HepG2 (cell line): ENCODE measurements around the gene TFF2. TPM values are rescaled to one million over a fixed set of nuclear protein-coding genes. Genes with fewer than 3 reads are reported as not detected.

ENCODE experiments used
- DMAP1 ChIP-seq: IDR thresholded peaks from 2 replicates; pipeline ENCODE4 v1.6.1; 2016
- DRAP1 ChIP-seq: IDR thresholded peaks from 2 replicates; pipeline ENCODE4 v1.6.1; 2016; ENCODE audit warnings: missing genetic modification reagents, missing compliant biosample characterization
- EED ChIP-seq: sonication (generic); formaldehyde crosslinking; IDR thresholded peaks from 2 replicates; pipeline ENCODE4 v1.5.0; 2020; ENCODE audit warnings: mild to moderate bottlenecking, missing genetic modification reagents
- GTF3A ChIP-seq: sonication (generic); formaldehyde crosslinking; conservative IDR thresholded peaks from 2 replicates; pipeline ENCODE4 v1.4.0; 2020; ENCODE audit warnings: mild to moderate bottlenecking, missing genetic modification reagents
- MAFF ChIP-seq: IDR thresholded peaks from 2 replicates; pipeline ENCODE4 v1.6.1; 2011; ENCODE audit warnings: low read depth, low read length, improper control_type of control experiment
- MBNL3 ChIP-seq: fragments of 250-450 bp; sonication (Bioruptor Pico); conservative IDR thresholded peaks from 2 replicates; pipeline ENCODE4 v1.8.0; 2022; ENCODE audit warnings: mild to moderate bottlenecking, inconsistent platforms
- PRPF4 ChIP-seq: fragments of 200-400 bp; formaldehyde crosslinking; IDR thresholded peaks from 2 replicates; pipeline ENCODE4 v1.6.1; 2016; ENCODE audit warnings: low read length, low read depth; ENCODE audit not compliant: poor library complexity, severe bottlenecking
- SAP130 ChIP-seq: IDR thresholded peaks from 2 replicates; pipeline ENCODE4 v1.6.1; 2016; ENCODE audit warnings: low read depth
- SP140L ChIP-seq: sonication (generic); formaldehyde crosslinking; IDR thresholded peaks from 2 replicates; pipeline ENCODE4 v1.4.0; 2020; ENCODE audit warnings: missing genetic modification reagents, borderline replicate concordance
- TCF12 ChIP-seq, 2 experiments: fragments of 450-650 bp in 1 of 2; sonication (generic) in 1 of 2; formaldehyde crosslinking in 1 of 2; IDR thresholded peaks; 2 replicates each; pipeline versions ENCODE4 v1.6.1 to v1.8.0; 2017 to 2022; ENCODE audit warnings: antibody characterized with exemption in 1 of 2, mild to moderate bottlenecking in 1 of 2, missing genetic modification reagents in 1 of 2, moderate library complexity in 1 of 2
- TRAFD1 ChIP-seq: sonication (generic); formaldehyde crosslinking; IDR thresholded peaks from 2 replicates; pipeline ENCODE4 v1.5.1; 2020; ENCODE audit warnings: missing genetic modification reagents, mild to moderate bottlenecking, borderline replicate concordance
- ZKSCAN1 ChIP-seq: fragments of 150-350 bp; IDR thresholded peaks from 2 replicates; pipeline ENCODE4 v1.6.1; 2014; ENCODE audit warnings: low read length
- ZNF230 ChIP-seq: sonication (generic); formaldehyde crosslinking; IDR thresholded peaks from 2 replicates; pipeline ENCODE4 v1.4.0; 2020; ENCODE audit warnings: mild to moderate bottlenecking, missing genetic modification reagents
- ZNF644 ChIP-seq: IDR thresholded peaks from 2 replicates; pipeline ENCODE4 v1.6.1; 2016; ENCODE audit warnings: low read depth
- ZNF652 ChIP-seq: IDR thresholded peaks from 2 replicates; pipeline ENCODE4 v1.6.1; 2016; ENCODE audit warnings: low read depth, borderline replicate concordance
- ZNF790 ChIP-seq: sonication (generic); formaldehyde crosslinking; IDR thresholded peaks from 2 replicates; pipeline ENCODE4 v1.8.0; 2022; ENCODE audit warnings: missing genetic modification reagents, mild to moderate bottlenecking, borderline replicate concordance
- ZSCAN29 ChIP-seq: sonication (generic); formaldehyde crosslinking; conservative IDR thresholded peaks from 2 replicates; pipeline ENCODE4 v1.4.0; 2020; ENCODE audit warnings: mild to moderate bottlenecking, missing genetic modification reagents
- ZSCAN9 ChIP-seq: IDR thresholded peaks from 2 replicates; pipeline ENCODE4 v1.6.1; 2016; ENCODE audit warnings: borderline replicate concordance
- polyA plus RNA-seq, 8 experiments: library from polyadenylated mRNA; depleted of rRNA in 3 of 8; stranded (reverse) in 7 of 8; unstranded in 1 of 8; fragments of >200 nt; fragmentation: Illumina TruSeq in 4 of 8; extraction: Trizol in 4 of 8; gene quantifications; 2 replicates each; pipeline versions ENCODE4 v1.2.1 to v1.2.3, GENCODE V29; 2011 to 2016; ENCODE audit warnings: low read depth in 4 of 8, missing spikeins in 1 of 8, mixed read lengths in 1 of 8; ENCODE audit not compliant: insufficient read depth in 1 of 8
- total RNA-seq, 5 experiments: library from RNA; depleted of rRNA; stranded (reverse); fragments of >200 nt; fragmentation: Illumina TruSeq; extraction: Trizol; gene quantifications; 2 replicates each; pipeline ENCODE4 v1.2.3, GENCODE V29; 2016; ENCODE audit warnings: low read depth in 1 of 5
- TF ChIP-seq, protein P1 (sequence below): sonication (generic); formaldehyde crosslinking; conservative IDR thresholded peaks from 2 replicates; pipeline ENCODE4 v1.4.0; 2020; ENCODE audit warnings: missing genetic modification reagents
- TF ChIP-seq, protein P2 (sequence below): sonication (generic); formaldehyde crosslinking; IDR thresholded peaks from 2 replicates; pipeline ENCODE4 v1.5.0; 2020; ENCODE audit warnings: missing genetic modification reagents, mild to moderate bottlenecking, borderline replicate concordance
- TF ChIP-seq, protein P3 (sequence below): sonication (generic); formaldehyde crosslinking; IDR thresholded peaks from 2 replicates; pipeline ENCODE4 v1.4.0; 2020; ENCODE audit warnings: missing genetic modification reagents

Gene TFF2
- total and polyA plus RNA-seq, 2 of the 13 experiments (the other 11 are each of a cell fraction or from before 2014, with no cell fraction given): 1.5 TPM; not detected in 1

DNA sequence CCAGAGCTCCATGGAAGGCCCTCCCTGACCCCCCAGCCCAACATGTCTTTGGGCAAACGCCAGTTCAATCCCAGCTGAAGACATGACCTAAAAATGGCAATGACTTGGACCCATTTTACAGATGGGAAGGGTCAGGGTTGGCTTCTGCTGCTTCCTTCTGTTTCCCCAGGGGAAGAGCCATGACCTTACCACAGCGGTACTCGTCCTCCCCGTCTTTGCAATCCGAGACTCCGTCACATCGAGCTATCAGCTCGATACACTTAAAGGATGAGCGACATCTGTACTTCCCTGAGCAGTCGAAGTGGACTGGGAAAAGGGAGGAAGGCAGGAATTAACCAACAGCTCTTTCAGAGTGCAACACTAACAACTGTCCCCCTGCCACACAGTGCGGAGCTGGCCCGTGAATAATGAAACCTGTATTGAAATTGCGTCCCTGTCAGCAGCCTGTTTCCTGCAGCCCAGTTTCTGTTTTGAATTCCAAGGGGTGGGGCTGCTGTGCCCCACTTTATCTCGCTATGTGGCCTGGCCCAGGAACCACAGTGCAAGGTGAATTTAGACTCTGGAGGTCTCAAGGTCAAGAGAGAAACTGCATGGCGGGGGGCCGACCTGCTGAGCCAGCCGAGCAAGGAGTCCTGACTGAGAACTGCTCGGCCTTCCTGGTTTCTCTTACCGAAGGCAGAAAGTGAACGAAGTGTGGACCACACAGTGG, 38.1 kb upstream of the TFF2 start (continued):
- TF ChIP-seq GTF3A (CRISPR knock-in tag): no peak
- TF ChIP-seq ZSCAN29 (CRISPR knock-in tag): no peak
- no peak for TF ChIP-seq SP140L (CRISPR knock-in tag)
- TF ChIP-seq ZSCAN9 (CRISPR knock-in tag): no peak
- TF ChIP-seq ZKSCAN1: no peak
- no peak for TF ChIP-seq EED (CRISPR knock-in tag)
- TF ChIP-seq ZNF644 (CRISPR knock-in tag): peak; percentile 16; the same call in 1 of the 2 replicates
- no peak for TF ChIP-seq TRAFD1 (CRISPR knock-in tag)
- TF ChIP-seq ZNF230 (CRISPR knock-in tag): no peak
- TF ChIP-seq MAFF: no peak
- TF ChIP-seq DRAP1 (CRISPR knock-in tag): no peak
- peak; percentile 33; the same call in 1 of the 2 replicates for TF ChIP-seq DMAP1 (CRISPR knock-in tag)
- TF ChIP-seq, protein P1, sequence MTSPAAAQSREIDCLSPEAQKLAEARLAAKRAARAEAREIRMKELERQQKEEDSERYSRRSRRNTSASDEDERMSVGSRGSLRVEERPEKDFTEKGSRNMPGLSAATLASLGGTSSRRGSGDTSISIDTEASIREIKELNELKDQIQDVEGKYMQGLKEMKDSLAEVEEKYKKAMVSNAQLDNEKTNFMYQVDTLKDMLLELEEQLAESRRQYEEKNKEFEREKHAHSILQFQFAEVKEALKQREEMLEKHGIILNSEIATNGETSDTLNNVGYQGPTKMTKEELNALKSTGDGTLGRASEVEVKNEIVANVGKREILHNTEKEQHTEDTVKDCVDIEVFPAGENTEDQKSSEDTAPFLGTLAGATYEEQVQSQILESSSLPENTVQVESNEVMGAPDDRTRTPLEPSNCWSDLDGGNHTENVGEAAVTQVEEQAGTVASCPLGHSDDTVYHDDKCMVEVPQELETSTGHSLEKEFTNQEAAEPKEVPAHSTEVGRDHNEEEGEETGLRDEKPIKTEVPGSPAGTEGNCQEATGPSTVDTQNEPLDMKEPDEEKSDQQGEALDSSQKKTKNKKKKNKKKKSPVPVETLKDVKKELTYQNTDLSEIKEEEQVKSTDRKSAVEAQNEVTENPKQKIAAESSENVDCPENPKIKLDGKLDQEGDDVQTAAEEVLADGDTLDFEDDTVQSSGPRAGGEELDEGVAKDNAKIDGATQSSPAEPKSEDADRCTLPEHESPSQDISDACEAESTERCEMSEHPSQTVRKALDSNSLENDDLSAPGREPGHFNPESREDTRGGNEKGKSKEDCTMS (CRISPR knock-in tag): no peak
- TF ChIP-seq, protein P2, sequence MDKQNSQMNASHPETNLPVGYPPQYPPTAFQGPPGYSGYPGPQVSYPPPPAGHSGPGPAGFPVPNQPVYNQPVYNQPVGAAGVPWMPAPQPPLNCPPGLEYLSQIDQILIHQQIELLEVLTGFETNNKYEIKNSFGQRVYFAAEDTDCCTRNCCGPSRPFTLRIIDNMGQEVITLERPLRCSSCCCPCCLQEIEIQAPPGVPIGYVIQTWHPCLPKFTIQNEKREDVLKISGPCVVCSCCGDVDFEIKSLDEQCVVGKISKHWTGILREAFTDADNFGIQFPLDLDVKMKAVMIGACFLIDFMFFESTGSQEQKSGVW (CRISPR knock-in tag): no peak
- TF ChIP-seq MBNL3: no peak
- no peak for TF ChIP-seq ZNF652 (CRISPR knock-in tag)
- no peak for TF ChIP-seq TCF12 (IDR thresholded peaks at IDR 0.05)
- TF ChIP-seq TCF12 (CRISPR knock-in tag; IDR thresholded peaks at IDR 0.05): no peak
- TF ChIP-seq ZNF790: no peak
- TF ChIP-seq SAP130 (CRISPR knock-in tag): no peak
- peak; percentile 96 for TF ChIP-seq PRPF4
- TF ChIP-seq, protein P3, sequence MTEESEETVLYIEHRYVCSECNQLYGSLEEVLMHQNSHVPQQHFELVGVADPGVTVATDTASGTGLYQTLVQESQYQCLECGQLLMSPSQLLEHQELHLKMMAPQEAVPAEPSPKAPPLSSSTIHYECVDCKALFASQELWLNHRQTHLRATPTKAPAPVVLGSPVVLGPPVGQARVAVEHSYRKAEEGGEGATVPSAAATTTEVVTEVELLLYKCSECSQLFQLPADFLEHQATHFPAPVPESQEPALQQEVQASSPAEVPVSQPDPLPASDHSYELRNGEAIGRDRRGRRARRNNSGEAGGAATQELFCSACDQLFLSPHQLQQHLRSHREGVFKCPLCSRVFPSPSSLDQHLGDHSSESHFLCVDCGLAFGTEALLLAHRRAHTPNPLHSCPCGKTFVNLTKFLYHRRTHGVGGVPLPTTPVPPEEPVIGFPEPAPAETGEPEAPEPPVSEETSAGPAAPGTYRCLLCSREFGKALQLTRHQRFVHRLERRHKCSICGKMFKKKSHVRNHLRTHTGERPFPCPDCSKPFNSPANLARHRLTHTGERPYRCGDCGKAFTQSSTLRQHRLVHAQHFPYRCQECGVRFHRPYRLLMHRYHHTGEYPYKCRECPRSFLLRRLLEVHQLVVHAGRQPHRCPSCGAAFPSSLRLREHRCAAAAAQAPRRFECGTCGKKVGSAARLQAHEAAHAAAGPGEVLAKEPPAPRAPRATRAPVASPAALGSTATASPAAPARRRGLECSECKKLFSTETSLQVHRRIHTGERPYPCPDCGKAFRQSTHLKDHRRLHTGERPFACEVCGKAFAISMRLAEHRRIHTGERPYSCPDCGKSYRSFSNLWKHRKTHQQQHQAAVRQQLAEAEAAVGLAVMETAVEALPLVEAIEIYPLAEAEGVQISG (CRISPR knock-in tag): peak; percentile 27; the same call in 1 of the 2 replicates
